ENCODE results near the gene PITPNM3. TPM values are rescaled to one million over a fixed set of nuclear protein-coding genes. Genes with fewer than 3 reads are reported as not detected.

The PITPNM3 gene
- total and polyA plus RNA-seq, 12 donors: 0.12 to 0.70 (median 0.33) TPM

DNA sequence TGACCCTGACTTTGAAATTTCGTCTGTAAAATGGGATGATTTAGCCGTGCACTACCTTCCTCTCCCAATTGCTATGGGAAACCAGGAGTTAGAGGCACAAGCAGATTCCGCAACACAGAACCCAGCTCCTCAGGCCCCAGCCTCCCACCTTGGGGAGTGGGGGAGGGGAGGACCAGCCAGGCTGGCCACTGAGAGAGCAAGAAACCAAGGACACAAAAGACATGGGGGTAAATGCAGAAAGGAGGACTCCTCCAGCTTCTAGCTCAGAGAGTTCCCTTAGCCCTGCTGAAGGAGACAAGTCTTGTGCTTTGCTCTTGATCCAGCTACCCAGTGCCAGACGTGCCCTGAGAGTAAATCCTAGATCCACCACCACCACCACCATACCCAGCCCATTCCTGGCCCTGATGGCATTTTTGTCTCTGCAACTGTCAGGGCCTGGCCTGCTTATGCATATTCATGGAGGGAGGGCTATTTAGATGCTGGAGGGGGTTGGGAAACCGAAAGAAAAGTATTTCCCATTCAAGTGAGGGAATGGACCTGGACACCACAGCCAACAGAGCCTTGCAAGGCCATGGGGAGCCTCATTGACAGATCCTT, 25.9 kb downstream of the PITPNM3 start:
- Histone ChIP-seq H3K36me3 (no peaks in the 10 kb centered on the region), H3K27me3 (no peaks in the 10 kb centered on the region), H3K4me3 (no peak overlapping the region), H3K27ac (no peak overlapping the region), H3K4me1 (peaks cover 0 to 4% (median 0%) of the 10 kb centered on the region in 9 donors), H3K9me3 (no peaks in the 10 kb centered on the region)
- 81 to 87% methylated on average over 5 of the region's 5 CpGs for WGBS, 2 donors
- ATAC-seq: no peak
- no peak for DNase-seq
- intact Hi-C loops (cut with DNase I): no loop called here
- TF ChIP-seq, protein P1, sequence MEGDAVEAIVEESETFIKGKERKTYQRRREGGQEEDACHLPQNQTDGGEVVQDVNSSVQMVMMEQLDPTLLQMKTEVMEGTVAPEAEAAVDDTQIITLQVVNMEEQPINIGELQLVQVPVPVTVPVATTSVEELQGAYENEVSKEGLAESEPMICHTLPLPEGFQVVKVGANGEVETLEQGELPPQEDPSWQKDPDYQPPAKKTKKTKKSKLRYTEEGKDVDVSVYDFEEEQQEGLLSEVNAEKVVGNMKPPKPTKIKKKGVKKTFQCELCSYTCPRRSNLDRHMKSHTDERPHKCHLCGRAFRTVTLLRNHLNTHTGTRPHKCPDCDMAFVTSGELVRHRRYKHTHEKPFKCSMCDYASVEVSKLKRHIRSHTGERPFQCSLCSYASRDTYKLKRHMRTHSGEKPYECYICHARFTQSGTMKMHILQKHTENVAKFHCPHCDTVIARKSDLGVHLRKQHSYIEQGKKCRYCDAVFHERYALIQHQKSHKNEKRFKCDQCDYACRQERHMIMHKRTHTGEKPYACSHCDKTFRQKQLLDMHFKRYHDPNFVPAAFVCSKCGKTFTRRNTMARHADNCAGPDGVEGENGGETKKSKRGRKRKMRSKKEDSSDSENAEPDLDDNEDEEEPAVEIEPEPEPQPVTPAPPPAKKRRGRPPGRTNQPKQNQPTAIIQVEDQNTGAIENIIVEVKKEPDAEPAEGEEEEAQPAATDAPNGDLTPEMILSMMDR (IDR thresholded peaks at IDR 0.05): no peak

DNA sequence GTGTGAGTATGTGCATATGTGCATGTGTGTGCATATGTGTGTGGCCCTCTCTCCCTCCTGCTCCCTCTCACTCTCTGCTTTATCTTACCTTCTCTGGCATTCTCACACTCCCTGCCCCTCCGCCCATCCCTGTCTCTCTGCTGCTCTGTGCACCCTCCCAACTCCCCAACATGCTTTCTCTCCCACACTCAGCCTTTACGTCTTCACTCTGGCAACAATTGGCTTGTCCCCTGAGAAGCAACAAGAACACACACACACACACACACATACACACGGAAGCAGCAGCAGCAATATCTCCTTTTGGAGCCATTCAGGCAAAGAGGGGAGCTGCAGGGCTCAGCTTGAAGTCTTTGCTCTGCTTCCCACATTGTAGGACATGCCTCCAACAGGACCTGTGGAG, 27.8 kb downstream of the PITPNM3 start:
- DNase-seq: no peak
- Histone ChIP-seq H3K27ac (no peak overlapping the region), H3K4me1 (peaks cover 0 to 4% (median 0%) of the 10 kb centered on the region in 9 donors), H3K4me3 (no peak overlapping the region), H3K27me3 (no peaks in the 10 kb centered on the region), H3K9me3 (no peaks in the 10 kb centered on the region), H3K36me3 (no peaks in the 10 kb centered on the region)
- WGBS, 2 donors: 46 to 49% methylated on average over 3 of the region's 3 CpGs
- intact Hi-C loops (cut with DNase I): no loop called here
- TF ChIP-seq, protein P1 (IDR thresholded peaks at IDR 0.05): no peak
- no peak for ATAC-seq

DNA sequence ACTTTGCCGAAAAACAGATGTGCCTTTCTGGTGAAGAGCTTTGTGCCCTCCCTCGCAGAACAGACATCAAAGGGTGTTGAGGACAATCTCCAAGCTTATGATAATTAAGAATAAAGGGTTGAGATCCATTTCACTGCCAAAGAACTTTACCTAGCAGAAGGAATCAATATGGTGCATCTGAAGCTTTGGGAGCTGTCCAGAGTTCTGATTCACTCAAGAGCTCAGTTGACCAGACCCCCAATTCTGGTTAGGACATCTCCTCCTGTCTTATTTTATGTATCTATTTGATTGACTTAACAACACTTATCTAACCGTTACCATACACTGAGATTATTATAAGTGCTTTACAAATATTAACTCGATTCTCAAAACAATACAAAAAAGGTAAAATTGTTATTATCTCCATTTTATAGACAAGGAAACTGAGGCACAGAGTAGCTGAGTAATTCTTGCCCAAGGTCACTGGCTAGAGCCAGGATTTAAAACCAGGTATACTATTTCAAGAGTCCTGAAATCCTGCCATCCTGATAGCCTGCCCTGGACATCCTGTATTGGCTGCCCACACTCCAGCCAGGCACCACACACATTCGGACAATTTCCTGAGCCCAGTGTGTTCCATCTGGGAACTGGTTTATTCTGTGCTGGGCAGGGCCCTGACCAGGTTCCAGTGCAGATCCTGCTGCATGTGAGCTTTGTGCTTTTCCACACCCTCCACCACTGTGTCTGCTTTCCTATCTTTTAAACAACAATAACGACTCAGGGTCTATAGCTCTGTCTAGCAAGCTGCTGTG, 29.8 kb downstream of the PITPNM3 start:
- Histone ChIP-seq H3K4me1 (no peaks in the 10 kb centered on the region), H3K36me3 (no peaks in the 10 kb centered on the region), H3K27ac (no peak overlapping the region), H3K27me3 (no peaks in the 10 kb centered on the region), H3K9me3 (no peaks in the 10 kb centered on the region), H3K4me3 (no peak overlapping the region)
- TF ChIP-seq, protein P1 (IDR thresholded peaks at IDR 0.05): no peak
- ATAC-seq (no peak), DNase-seq (no peak)
- intact Hi-C loops (cut with DNase I): no loop called here
- WGBS, 2 donors: 83 to 86% methylated on average over 6 of the region's 6 CpGs

DNA sequence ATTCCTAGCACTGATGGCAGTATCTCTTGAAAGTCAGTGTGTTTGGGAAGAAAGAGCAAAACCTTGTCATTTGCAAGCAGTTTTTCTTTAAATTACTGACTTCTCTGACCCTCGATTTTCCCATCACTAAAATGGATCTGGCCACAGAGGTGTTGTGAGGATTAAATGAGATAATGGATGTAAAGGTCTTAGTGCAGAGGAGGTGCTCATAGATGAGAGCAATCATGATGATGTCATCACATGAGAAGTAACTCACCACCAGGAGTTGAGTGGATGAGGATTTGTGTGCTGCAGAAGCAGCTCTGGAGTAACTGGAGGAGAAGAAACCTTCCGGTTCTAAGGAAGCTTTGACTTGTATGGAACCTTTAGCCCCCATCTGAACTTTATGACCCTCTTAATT, 30.6 kb downstream of the PITPNM3 start:
- H3K4me1 ChIP-seq: no peaks in the 10 kb centered on the region
- no peak overlapping the region for H3K4me3 ChIP-seq
- intact Hi-C loops (cut with DNase I): no loop called here
- ATAC-seq: no peak
- no peak overlapping the region for H3K27ac ChIP-seq
- WGBS, 2 donors: 82 to 90% methylated on average over 2 of the region's 2 CpGs
- TF ChIP-seq, protein P1 (IDR thresholded peaks at IDR 0.05): no peak
- no peaks in the 10 kb centered on the region for H3K36me3 ChIP-seq
- DNase-seq: no peak
- H3K9me3 ChIP-seq: no peaks in the 10 kb centered on the region
- H3K27me3 ChIP-seq: no peaks in the 10 kb centered on the region
